ENCODE results near the gene CRACR2A.

Gene CRACR2A

GRCh38 chr12:3605692-3606091, 147.2 kb downstream of the CRACR2A start:
- Histone ChIP-seq H3K9me3 (replicated peaks in 1 of 11) (peaks cover 13 to 21% (median 18%) of the 10 kb centered on the region in 11 experiments), H3K4me3 (peak overlapping the region in 3 of 10 experiments; percentile 0 to 53 (median 16); a peak in 1 of 20 replicates), H3K27me3 (no peaks in the 10 kb centered on the region), H3K36me3 (peaks cover 4 to 29% (median 16%) of the 10 kb centered on the region in 11 experiments; a peak in 18 of 22 replicates), H3K27ac (peak overlapping the region in 9 of 11 experiments; percentile 55 to 83 (median 74); a peak in 18 of 22 replicates), H3K9ac (peak overlapping the region in 10 of 11 experiments; percentile 8 to 70 (median 58); a peak in 16 of 22 replicates), H4K20me1 (peaks cover 0 to 21% (median 0%) of the 10 kb centered on the region in 11 experiments; a peak in 2 of 22 replicates), H3K4me2 (peak overlapping the region; percentile 75 to 91 (median 84)), H3K4me1 (peaks cover 48 to 66% (median 61%) of the 10 kb centered on the region in 10 experiments)
- no peak for TF ChIP-seq Cebpa-rat (IDR thresholded peaks at IDR 0.05)

- H4K20me1 ChIP-seq = peaks cover 0 to 21% (median 0%) of the 10 kb centered on the region in 11 experiments; a peak in 2 of 22 replicates
- peak overlapping the region in 5 of 10 experiments; percentile 0 to 53 (median 16); a peak in 4 of 20 replicates for H3K4me3 ChIP-seq
- TF ChIP-seq Cebpa-rat (IDR thresholded peaks at IDR 0.05) = no peak
- peaks cover 8 to 15% (median 12%) of the 10 kb centered on the region in 11 experiments for H3K9me3 ChIP-seq (replicated peaks in 1 of 11)
- peak overlapping the region in 10 of 11 experiments; percentile 35 to 83 (median 74); a peak in 19 of 22 replicates for H3K27ac ChIP-seq
- H3K36me3 ChIP-seq = peaks cover 4 to 22% (median 14%) of the 10 kb centered on the region in 11 experiments; a peak in 18 of 22 replicates
- H3K27me3 ChIP-seq = no peaks in the 10 kb centered on the region
- peaks cover 48 to 66% (median 61%) of the 10 kb centered on the region in 10 experiments for H3K4me1 ChIP-seq
- H3K4me2 ChIP-seq = peak overlapping the region; percentile 75 to 91 (median 84)
- peak overlapping the region in 10 of 11 experiments; percentile 8 to 70 (median 58); a peak in 18 of 22 replicates for H3K9ac ChIP-seq
Observed at GRCh38 chr12:3604748-3605586, 147.9 kb downstream of the CRACR2A start.

- peaks cover 48 to 63% (median 61%) of the 10 kb centered on the region in 10 experiments for H3K4me1 ChIP-seq
- H3K27me3 ChIP-seq = no peaks in the 10 kb centered on the region
Observed at GRCh38 chr12:3604286-3604685, 148.6 kb downstream of the CRACR2A start.

GRCh38 chr12:3603576-3603975, 149.3 kb downstream of the CRACR2A start:
- Histone ChIP-seq H4K20me1 (peaks cover 0 to 21% (median 0%) of the 10 kb centered on the region in 11 experiments; a peak in 2 of 22 replicates), H3K27ac (no peak overlapping the region), H3K36me3 (peaks cover 0 to 8% (median under 1%) of the 10 kb centered on the region in 11 experiments; a peak in 4 of 22 replicates), H3K4me3 (no peak overlapping the region), H3K4me1 (peaks cover 48 to 56% (median 54%) of the 10 kb centered on the region in 10 experiments), H3K27me3 (no peaks in the 10 kb centered on the region), H3K9ac (no peak overlapping the region), H3K4me2 (peak overlapping the region; percentile 75 to 91 (median 84)), H3K9me3 (replicated peaks in 1 of 11) (peaks cover 0 to 1% (median 0%) of the 10 kb centered on the region in 11 experiments; a peak in 1 of 22 replicates)
- no peak for TF ChIP-seq Cebpa-rat (IDR thresholded peaks at IDR 0.05)

More at GRCh38 chr12:3604286-3604685, 148.6 kb downstream of the CRACR2A start:
- H3K4me2 ChIP-seq = peak overlapping the region; percentile 75 to 91 (median 84)
- H3K27ac ChIP-seq = peak overlapping the region in 9 of 11 experiments; percentile 55 to 83 (median 74); a peak in 18 of 22 replicates
- peaks cover 3 to 15% (median 8%) of the 10 kb centered on the region in 11 experiments; a peak in 16 of 22 replicates for H3K36me3 ChIP-seq
- H3K4me3 ChIP-seq = peak overlapping the region in 1 of 10 experiments; percentile 53; a peak in 1 of 20 replicates
- peaks cover 1 to 8% (median 5%) of the 10 kb centered on the region in 11 experiments; a peak in 20 of 22 replicates for H3K9me3 ChIP-seq (replicated peaks in 1 of 11)
- peak overlapping the region in 9 of 11 experiments; percentile 26 to 70 (median 60); a peak in 17 of 22 replicates for H3K9ac ChIP-seq
- peaks cover 0 to 21% (median 0%) of the 10 kb centered on the region in 11 experiments; a peak in 2 of 22 replicates for H4K20me1 ChIP-seq
- TF ChIP-seq Cebpa-rat (IDR thresholded peaks at IDR 0.05) = no peak

- no peak overlapping the region for H3K4me2 ChIP-seq
- peaks cover 40 to 45% (median 43%) of the 10 kb centered on the region in 10 experiments for H3K4me1 ChIP-seq
- H3K27ac ChIP-seq = no peak overlapping the region
- no peaks in the 10 kb centered on the region for H3K36me3 ChIP-seq
- H3K4me3 ChIP-seq = no peak overlapping the region
- H3K9me3 ChIP-seq (replicated peaks in 1 of 11) = no peaks in the 10 kb centered on the region
- H4K20me1 ChIP-seq = peaks cover 0 to 20% (median 0%) of the 10 kb centered on the region in 11 experiments; a peak in 2 of 22 replicates
- H3K27me3 ChIP-seq = no peaks in the 10 kb centered on the region
- H3K9ac ChIP-seq = no peak overlapping the region
- TF ChIP-seq Cebpa-rat (IDR thresholded peaks at IDR 0.05) = no peak
Observed at GRCh38 chr12:3602488-3602887, 150.4 kb downstream of the CRACR2A start.

GRCh38 chr12:3601461-3602150, 151.3 kb downstream of the CRACR2A start:
- Histone ChIP-seq H3K27me3 (no peaks in the 10 kb centered on the region), H3K4me2 (no peak overlapping the region), H3K36me3 (no peaks in the 10 kb centered on the region), H3K27ac (no peak overlapping the region), H3K4me1 (peaks cover 31 to 36% (median 34%) of the 10 kb centered on the region in 10 experiments), H3K9ac (no peak overlapping the region), H3K4me3 (no peak overlapping the region), H3K9me3 (replicated peaks in 1 of 11) (no peaks in the 10 kb centered on the region), H4K20me1 (peaks cover 0 to 15% (median 0%) of the 10 kb centered on the region in 11 experiments; a peak in 2 of 22 replicates)
- TF ChIP-seq Cebpa-rat (IDR thresholded peaks at IDR 0.05) = no peak

GRCh38 chr12:3600951-3601350, 152.0 kb downstream of the CRACR2A start:
- peaks cover 26 to 29% (median 28%) of the 10 kb centered on the region in 10 experiments for H3K4me1 ChIP-seq
- H3K9me3 ChIP-seq (replicated peaks in 1 of 11) = no peaks in the 10 kb centered on the region
- H4K20me1 ChIP-seq = peaks cover 0 to 15% (median 0%) of the 10 kb centered on the region in 11 experiments; a peak in 2 of 22 replicates
- H3K36me3 ChIP-seq = no peaks in the 10 kb centered on the region
- no peak overlapping the region for H3K4me3 ChIP-seq
- no peak overlapping the region for H3K27ac ChIP-seq
- no peak for TF ChIP-seq Cebpa-rat (IDR thresholded peaks at IDR 0.05)
- H3K27me3 ChIP-seq = no peaks in the 10 kb centered on the region
- no peak overlapping the region for H3K4me2 ChIP-seq
- no peak overlapping the region for H3K9ac ChIP-seq

- no peak for TF ChIP-seq Cebpa-rat (IDR thresholded peaks at IDR 0.05)
- Histone ChIP-seq H3K9me3 (replicated peaks in 1 of 11) (no peaks in the 10 kb centered on the region), H4K20me1 (peaks cover 0 to 11% (median 0%) of the 10 kb centered on the region in 11 experiments; a peak in 2 of 22 replicates), H3K27me3 (no peaks in the 10 kb centered on the region), H3K4me1 (peaks cover 19 to 22% (median 20%) of the 10 kb centered on the region in 10 experiments), H3K4me2 (no peak overlapping the region), H3K9ac (no peak overlapping the region), H3K36me3 (no peaks in the 10 kb centered on the region), H3K27ac (no peak overlapping the region), H3K4me3 (no peak overlapping the region)
Observed at GRCh38 chr12:3600039-3600720, 152.7 kb downstream of the CRACR2A start.
